ENCODE results near the gene PRR20A. TPM values are rescaled to one million over a fixed set of nuclear protein-coding genes. Genes with fewer than 3 reads are reported as not detected.
"Not testable (repeated sequence)": the region's sequence is repeated elsewhere in the genome, so short reads cannot be mapped to it uniquely, and the experiment has no call there.

The PRR20A gene
- polyA plus RNA-seq (2013), result not detected in 2 replicates

- not testable (repeated sequence) for H3K14ac ChIP-seq (ENCODE audit: low read length); H3K4ac ChIP-seq (ENCODE audit: low read depth, low read length); H3K4me3 ChIP-seq (ENCODE audit: low read depth, low read length); H4K91ac ChIP-seq (ENCODE audit: low read depth, low read length); H3K23ac ChIP-seq (ENCODE audit: low read length); H3K79me2 ChIP-seq (ENCODE audit: control insufficient read depth, insufficient read depth, low read length, poor library complexity); H3K9me3 ChIP-seq (ENCODE audit: insufficient read depth, low read depth, low read length); H3K27ac ChIP-seq (ENCODE audit: low read depth, low read length); H3K79me1 ChIP-seq (ENCODE audit: low read length); H4K12ac ChIP-seq (ENCODE audit: low read depth, low read length); H3K9ac ChIP-seq (ENCODE audit: low read length); H2BK12ac ChIP-seq (ENCODE audit: low read length); H2BK5ac ChIP-seq (ENCODE audit: low read depth, low read length, poor library complexity); H3K4me2 ChIP-seq (ENCODE audit: low read length); H2AK5ac ChIP-seq (ENCODE audit: low read length); H3K27me3 ChIP-seq (ENCODE audit: insufficient read depth, low read length); H3K4me1 ChIP-seq (ENCODE audit: control insufficient read depth in 1 of 2, insufficient read depth in 2 of 2, low read length in 2 of 2); H2BK120ac ChIP-seq (ENCODE audit: insufficient read depth, low read length, poor library complexity); H4K8ac ChIP-seq (ENCODE audit: low read depth, low read length); H2AFZ ChIP-seq (ENCODE audit: insufficient read depth, low read length, poor library complexity); H3K18ac ChIP-seq (ENCODE audit: low read length); DNase-seq; H3K36me3 ChIP-seq (ENCODE audit: control insufficient read depth in 1 of 2, insufficient read depth in 2 of 2, low read length in 2 of 2)
- WGBS (ENCODE audit: extremely low coverage, insufficient coverage, insufficient read length), result no CpG with 5 or more reads among the region's 34 CpGs
Measured at GRCh38 chr13:57140235-57140968, at the start of gene PRR20A. Gene PRR20A, plus strand, starts transcription at chr13:57140918. Its CDS starts 387 bp downstream, at chr13:57141305.

GRCh38 chr13:57114945-57115344 lies 25.8 kb upstream of the PRR20A start:
- no peak overlapping the region for H3K4me3 ChIP-seq (ENCODE audit: low read depth, low read length)
- H3K36me3 ChIP-seq (ENCODE audit: control insufficient read depth in 1 of 2, insufficient read depth in 2 of 2, low read length in 2 of 2), result no peaks in the 10 kb centered on the region
- no peak overlapping the region for H3K18ac ChIP-seq (ENCODE audit: low read length)
- H3K27ac ChIP-seq (ENCODE audit: low read depth, low read length), result no peak overlapping the region
- no peak overlapping the region for H3K4ac ChIP-seq (ENCODE audit: low read depth, low read length)
- H3K4me1 ChIP-seq (ENCODE audit: control insufficient read depth in 1 of 2, insufficient read depth in 2 of 2, low read length in 2 of 2), result no peaks in the 10 kb centered on the region
- H2BK120ac ChIP-seq (ENCODE audit: insufficient read depth, low read length, poor library complexity), result no peak overlapping the region
- H3K79me1 ChIP-seq (ENCODE audit: low read length), result no peaks in the 10 kb centered on the region
- H3K27me3 ChIP-seq (ENCODE audit: insufficient read depth, low read length), result no peaks in the 10 kb centered on the region
- H2AFZ ChIP-seq (ENCODE audit: insufficient read depth, low read length, poor library complexity), result no peak overlapping the region
- no peaks in the 10 kb centered on the region for H3K79me2 ChIP-seq (ENCODE audit: control insufficient read depth, insufficient read depth, low read length, poor library complexity)
- H4K91ac ChIP-seq (ENCODE audit: low read depth, low read length), result no peak overlapping the region
- H2BK5ac ChIP-seq (ENCODE audit: low read depth, low read length, poor library complexity), result no peak overlapping the region
- H4K12ac ChIP-seq (ENCODE audit: low read depth, low read length), result no peak overlapping the region
- no peak overlapping the region for H2BK12ac ChIP-seq (ENCODE audit: low read length)
- no peak for DNase-seq
- no peaks in the 10 kb centered on the region for H3K9me3 ChIP-seq (ENCODE audit: insufficient read depth, low read depth, low read length)
- WGBS (ENCODE audit: extremely low coverage, insufficient coverage, insufficient read length), result no CpG with 5 or more reads among the region's 4 CpGs
- H2AK5ac ChIP-seq (ENCODE audit: low read length), result no peak overlapping the region
- no peak overlapping the region for H3K14ac ChIP-seq (ENCODE audit: low read length)
- H4K8ac ChIP-seq (ENCODE audit: low read depth, low read length), result no peak overlapping the region
- no peak overlapping the region for H3K9ac ChIP-seq (ENCODE audit: low read length)
- H3K23ac ChIP-seq (ENCODE audit: low read length), result no peak overlapping the region
- H3K4me2 ChIP-seq (ENCODE audit: low read length), result no peak overlapping the region

GRCh38 chr13:57123681-57124080 lies 17.0 kb upstream of the PRR20A start:
- no peaks in the 10 kb centered on the region for H3K27me3 ChIP-seq (ENCODE audit: insufficient read depth, low read length)
- DNase-seq, result no peak
- H3K9ac ChIP-seq (ENCODE audit: low read length), result no peak overlapping the region
- H3K18ac ChIP-seq (ENCODE audit: low read length), result no peak overlapping the region
- H3K27ac ChIP-seq (ENCODE audit: low read depth, low read length), result no peak overlapping the region
- no peaks in the 10 kb centered on the region for H3K4me1 ChIP-seq (ENCODE audit: control insufficient read depth in 1 of 2, insufficient read depth in 2 of 2, low read length in 2 of 2)
- H2AK5ac ChIP-seq (ENCODE audit: low read length), result no peak overlapping the region
- H3K14ac ChIP-seq (ENCODE audit: low read length), result no peak overlapping the region
- no peak overlapping the region for H3K4me2 ChIP-seq (ENCODE audit: low read length)
- no peak overlapping the region for H2BK120ac ChIP-seq (ENCODE audit: insufficient read depth, low read length, poor library complexity)
- no peak overlapping the region for H4K8ac ChIP-seq (ENCODE audit: low read depth, low read length)
- no peaks in the 10 kb centered on the region for H3K9me3 ChIP-seq (ENCODE audit: insufficient read depth, low read depth, low read length)
- no CpG with 5 or more reads among the region's 1 CpG for WGBS (ENCODE audit: extremely low coverage, insufficient coverage, insufficient read length)
- no peaks in the 10 kb centered on the region for H3K36me3 ChIP-seq (ENCODE audit: control insufficient read depth in 1 of 2, insufficient read depth in 2 of 2, low read length in 2 of 2)
- H3K4me3 ChIP-seq (ENCODE audit: low read depth, low read length), result no peak overlapping the region
- H2BK5ac ChIP-seq (ENCODE audit: low read depth, low read length, poor library complexity), result no peak overlapping the region
- H2AFZ ChIP-seq (ENCODE audit: insufficient read depth, low read length, poor library complexity), result no peak overlapping the region
- no peaks in the 10 kb centered on the region for H3K79me1 ChIP-seq (ENCODE audit: low read length)
- H4K91ac ChIP-seq (ENCODE audit: low read depth, low read length), result no peak overlapping the region
- no peak overlapping the region for H2BK12ac ChIP-seq (ENCODE audit: low read length)
- no peak overlapping the region for H3K4ac ChIP-seq (ENCODE audit: low read depth, low read length)
- no peak overlapping the region for H4K12ac ChIP-seq (ENCODE audit: low read depth, low read length)
- no peak overlapping the region for H3K23ac ChIP-seq (ENCODE audit: low read length)
- H3K79me2 ChIP-seq (ENCODE audit: control insufficient read depth, insufficient read depth, low read length, poor library complexity), result no peaks in the 10 kb centered on the region

- Histone ChIP-seq H2BK12ac (ENCODE audit: low read length) (no peak overlapping the region), H2AFZ (ENCODE audit: insufficient read depth, low read length, poor library complexity) (no peak overlapping the region), H3K9me3 (ENCODE audit: insufficient read depth, low read depth, low read length) (no peaks in the 10 kb centered on the region), H3K36me3 (ENCODE audit: control insufficient read depth in 1 of 2, insufficient read depth in 2 of 2, low read length in 2 of 2) (no peaks in the 10 kb centered on the region), H3K9ac (ENCODE audit: low read length) (no peak overlapping the region), H2AK5ac (ENCODE audit: low read length) (no peak overlapping the region), H3K4me1 (ENCODE audit: control insufficient read depth in 1 of 2, insufficient read depth in 2 of 2, low read length in 2 of 2) (no peaks in the 10 kb centered on the region), H4K91ac (ENCODE audit: low read depth, low read length) (no peak overlapping the region), H3K4me2 (ENCODE audit: low read length) (no peak overlapping the region), H2BK120ac (ENCODE audit: insufficient read depth, low read length, poor library complexity) (no peak overlapping the region), H3K4ac (ENCODE audit: low read depth, low read length) (no peak overlapping the region), H3K79me2 (ENCODE audit: control insufficient read depth, insufficient read depth, low read length, poor library complexity) (no peaks in the 10 kb centered on the region), H3K27ac (ENCODE audit: low read depth, low read length) (no peak overlapping the region), H3K4me3 (ENCODE audit: low read depth, low read length) (no peak overlapping the region), H4K8ac (ENCODE audit: low read depth, low read length) (no peak overlapping the region), H3K14ac (ENCODE audit: low read length) (no peak overlapping the region), H4K12ac (ENCODE audit: low read depth, low read length) (no peak overlapping the region), H3K23ac (ENCODE audit: low read length) (no peak overlapping the region), H3K27me3 (ENCODE audit: insufficient read depth, low read length) (no peaks in the 10 kb centered on the region), H2BK5ac (ENCODE audit: low read depth, low read length, poor library complexity) (no peak overlapping the region), H3K79me1 (ENCODE audit: low read length) (no peaks in the 10 kb centered on the region), H3K18ac (ENCODE audit: low read length) (no peak overlapping the region)
- no CpG with 5 or more reads among the region's 6 CpGs for WGBS (ENCODE audit: extremely low coverage, insufficient coverage, insufficient read length)
- DNase-seq, result no peak
Measured at GRCh38 chr13:57128909-57129308, 11.8 kb upstream of the PRR20A start.

Data from trophoblast cell (in vitro differentiated cells and primary cell).